GM18951 (cell line): Measurements from ENCODE around the gene SEMA3A.

Source experiments
- POLR2A ChIP-seq: IDR thresholded peaks from 4 replicates; pipeline ENCODE4 v1.6.1; 2011; ENCODE audit warnings: mild to moderate bottlenecking; ENCODE audit not compliant: insufficient read length, insufficient read depth; ENCODE audit errors: extremely low read depth
- in situ Hi-C: fragments of 300-500 bp; cut with MboI; formaldehyde crosslinking; loops from one replicate; pipeline ENCODE4 v1.12.0; 2022; ENCODE audit warnings: low sequenced_read_pairs, mixed read lengths, inconsistent platforms; ENCODE audit not compliant: unreplicated experiment

Gene SEMA3A

DNA sequence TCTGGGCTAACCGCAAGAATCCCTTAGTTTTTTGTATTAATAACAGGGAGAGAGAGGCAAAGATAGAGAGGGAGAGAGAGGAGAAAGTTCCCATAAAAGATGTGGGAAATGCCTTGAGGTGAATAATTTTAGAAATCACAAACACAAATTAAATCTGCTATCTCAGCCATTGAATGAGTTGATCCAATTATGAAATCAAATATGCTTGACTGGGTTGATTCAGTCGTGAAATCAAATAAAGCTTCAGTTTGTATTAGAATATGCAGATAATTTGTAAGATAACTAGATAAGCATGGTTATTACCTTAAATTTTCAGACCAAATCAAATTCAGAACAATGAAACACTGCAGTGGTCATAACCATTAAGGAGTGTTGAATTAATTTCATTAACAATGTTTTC, 68.9 kb downstream of the SEMA3A start:
- TF ChIP-seq POLR2A: no peak

DNA sequence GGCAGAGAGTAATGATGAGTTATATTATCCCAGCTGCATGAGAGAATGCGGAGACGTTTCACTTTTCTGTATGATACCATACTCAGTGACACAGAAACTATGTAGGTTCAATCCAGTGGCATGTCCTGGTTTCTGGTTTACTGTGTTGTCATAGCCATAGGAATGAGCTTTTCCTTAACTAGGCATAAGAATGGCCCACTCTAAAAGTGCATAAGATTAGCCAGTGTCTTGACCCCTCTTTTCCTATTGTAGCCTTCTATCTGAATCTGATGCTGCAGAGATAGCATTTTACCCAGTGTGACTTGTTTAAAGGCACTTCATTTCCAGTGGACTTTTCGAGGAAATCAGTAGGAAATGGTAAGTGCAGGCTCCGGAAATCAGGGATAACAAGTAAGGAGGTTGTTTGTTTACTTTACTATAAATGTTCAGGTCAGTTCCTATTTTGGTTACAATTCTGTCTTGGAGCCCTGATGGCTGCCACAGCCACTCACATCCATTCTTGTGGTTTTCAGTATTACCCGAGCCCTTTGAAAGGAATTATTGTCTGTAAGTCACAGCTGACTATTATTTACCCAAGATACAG, 70.5 kb downstream of the SEMA3A start:
- in situ Hi-C loops: no loop called here
- TF ChIP-seq POLR2A: no peak

More for the DNA sequence above, 68.9 kb downstream of the SEMA3A start:
- in situ Hi-C loops: no loop called here

DNA sequence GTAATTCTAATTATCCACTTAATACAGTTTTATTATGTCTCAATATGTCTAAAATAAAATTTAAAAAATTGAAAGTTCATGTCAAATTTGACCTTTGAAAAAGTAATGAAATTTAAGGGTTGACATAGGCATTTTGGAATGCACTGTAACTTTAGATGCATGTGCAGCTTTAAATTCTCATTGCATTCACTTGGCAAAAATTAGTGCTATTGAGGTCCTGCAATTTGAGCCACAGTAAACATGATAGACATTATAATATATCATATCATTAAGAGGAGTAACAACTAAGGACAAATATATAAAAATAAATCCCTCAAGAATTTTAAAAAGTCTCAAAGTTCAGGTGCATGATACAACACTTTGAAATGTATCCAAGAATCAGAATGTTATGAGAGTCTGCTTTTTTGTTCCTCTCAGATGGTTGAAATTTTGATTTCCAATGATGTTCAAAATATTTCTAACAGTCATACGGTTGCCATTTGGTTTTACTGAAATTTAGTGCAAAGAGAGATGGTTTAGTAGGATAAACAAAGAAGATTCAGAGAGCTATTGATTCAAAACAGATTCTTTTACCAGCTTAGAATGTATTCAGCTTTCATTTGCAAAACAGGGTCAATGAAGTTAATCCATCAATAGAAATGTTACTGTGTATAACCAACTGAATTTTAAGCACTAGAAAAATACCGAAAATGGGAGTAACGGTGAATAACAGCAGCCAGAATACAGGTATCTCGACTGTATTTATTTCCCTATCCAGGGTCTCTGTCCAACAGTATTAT, 71.8 kb downstream of the SEMA3A start:
- in situ Hi-C loops: no loop called here
- no peak for TF ChIP-seq POLR2A

DNA sequence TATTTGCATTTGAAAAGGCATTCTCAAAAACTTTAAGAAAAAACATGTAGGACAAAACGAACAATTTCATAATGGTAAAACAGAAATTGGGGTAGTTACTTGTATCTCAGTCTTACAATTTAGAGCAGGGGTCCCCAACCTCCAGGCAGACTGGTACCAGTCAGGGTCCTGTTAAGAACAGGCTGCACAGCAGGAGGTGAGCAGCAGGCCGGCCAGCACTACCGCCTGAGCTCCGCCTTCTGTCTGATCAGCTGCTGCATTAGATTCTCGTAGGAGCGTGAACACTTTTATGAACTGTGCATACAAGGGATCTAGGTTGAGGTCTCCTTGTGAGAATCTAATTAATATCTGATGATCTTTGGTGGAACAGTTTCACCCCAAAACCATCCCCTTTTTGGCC, 77.3 kb downstream of the SEMA3A start:
- in situ Hi-C loops: no loop called here
- no peak for TF ChIP-seq POLR2A

DNA sequence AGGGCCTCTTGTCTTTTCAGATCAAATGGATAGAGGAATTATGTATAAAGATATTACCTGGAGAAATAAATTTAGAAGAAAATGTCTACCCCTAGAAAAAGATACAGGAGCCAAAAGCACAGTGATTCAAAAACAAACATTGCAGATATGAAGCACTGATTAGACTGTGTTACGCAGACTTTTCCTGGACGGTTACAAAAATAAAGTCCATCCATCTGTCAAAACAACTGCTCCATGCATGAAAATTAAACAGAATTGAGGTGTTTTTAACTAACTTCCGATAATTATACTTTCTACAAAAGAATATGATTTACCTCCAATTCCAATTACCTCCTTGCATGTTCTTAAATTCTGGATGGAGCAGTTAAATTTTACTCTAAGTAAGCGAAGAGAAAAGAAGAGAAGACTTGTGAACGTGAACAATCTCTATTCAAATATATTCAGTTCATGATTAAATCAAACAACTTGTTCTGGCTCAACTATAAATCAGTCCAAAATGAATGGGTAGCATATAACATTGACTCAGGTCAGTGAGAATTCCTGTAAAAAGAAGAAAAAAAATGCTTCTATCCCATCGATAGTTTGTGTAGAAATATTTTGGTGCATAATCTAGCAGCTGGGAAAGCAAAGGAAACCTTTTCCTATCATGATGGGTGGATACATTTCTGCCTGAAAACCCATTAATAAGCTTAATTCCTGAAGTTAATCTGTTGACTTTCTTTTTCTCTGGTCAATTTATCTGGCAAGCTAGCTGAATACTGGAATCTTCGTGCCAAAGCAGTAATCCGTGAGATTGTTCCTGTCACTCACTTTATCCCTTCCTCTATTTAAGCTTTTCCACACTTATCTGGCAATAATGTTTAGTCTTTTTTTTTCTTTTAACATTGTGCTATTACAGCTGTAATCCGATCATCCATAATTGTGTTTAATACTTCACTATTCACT, 80.4 kb downstream of the SEMA3A start:
- in situ Hi-C loops: no loop called here
- TF ChIP-seq POLR2A: no peak

DNA sequence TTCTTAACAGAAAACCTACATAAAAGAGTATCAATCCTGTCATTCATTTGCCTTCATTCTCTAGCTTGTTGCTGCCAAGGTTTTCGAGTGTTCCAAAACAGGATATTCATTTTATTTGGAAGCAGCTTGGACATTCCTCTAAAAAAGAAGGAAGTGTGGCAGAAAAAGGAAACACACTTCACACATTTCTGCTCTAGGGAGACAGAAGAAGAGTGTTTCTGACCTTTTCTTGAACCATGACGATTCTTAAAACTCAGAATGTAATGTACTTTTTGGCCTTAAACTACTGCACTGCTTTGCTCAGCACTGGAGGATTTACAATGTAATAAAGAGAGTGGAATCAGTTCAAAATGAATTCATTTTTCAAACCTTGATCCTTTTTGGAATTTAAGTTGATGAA, 81.3 kb downstream of the SEMA3A start:
- TF ChIP-seq POLR2A: no peak
- in situ Hi-C loops: no loop called here

DNA sequence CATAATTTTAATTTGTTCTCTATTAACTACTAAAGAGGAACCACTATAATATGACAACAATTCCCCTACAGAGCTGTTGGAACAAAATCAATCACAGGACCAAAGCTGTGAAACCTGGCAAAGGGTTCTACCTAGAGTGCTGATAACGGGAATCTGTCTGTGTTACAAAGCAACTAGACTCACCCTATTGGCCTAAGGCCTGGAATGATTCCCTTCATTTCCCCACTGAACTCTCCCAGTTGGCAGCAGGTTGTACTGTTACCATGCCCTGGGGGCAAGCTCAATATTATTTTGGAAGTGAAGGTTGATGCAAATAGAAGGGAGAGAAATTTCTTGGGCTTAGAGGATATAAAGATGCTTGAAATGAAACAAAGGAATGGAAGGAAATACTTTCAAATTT, 81.8 kb downstream of the SEMA3A start:
- no peak for TF ChIP-seq POLR2A
- in situ Hi-C loops: no loop called here

DNA sequence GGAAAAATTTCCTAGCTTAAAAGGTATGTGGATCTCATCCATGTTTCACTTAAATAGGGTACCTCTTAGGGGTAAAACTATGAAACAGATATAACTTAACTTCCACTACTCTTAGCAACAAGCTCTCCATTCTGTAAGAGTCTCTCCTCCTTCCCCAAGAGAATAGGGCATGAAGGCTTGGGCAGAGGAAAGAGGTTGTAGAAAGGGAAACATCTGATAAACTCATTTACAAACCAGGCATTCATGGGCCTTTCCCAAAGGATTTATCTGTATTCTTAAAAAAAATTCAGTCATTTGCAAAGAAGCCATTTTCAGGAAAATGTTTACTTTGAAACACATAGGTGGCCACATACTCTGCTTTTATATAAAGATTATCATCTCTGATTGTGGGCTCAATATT, 82.7 kb downstream of the SEMA3A start:
- no peak for TF ChIP-seq POLR2A
- in situ Hi-C loops: no loop called here

DNA sequence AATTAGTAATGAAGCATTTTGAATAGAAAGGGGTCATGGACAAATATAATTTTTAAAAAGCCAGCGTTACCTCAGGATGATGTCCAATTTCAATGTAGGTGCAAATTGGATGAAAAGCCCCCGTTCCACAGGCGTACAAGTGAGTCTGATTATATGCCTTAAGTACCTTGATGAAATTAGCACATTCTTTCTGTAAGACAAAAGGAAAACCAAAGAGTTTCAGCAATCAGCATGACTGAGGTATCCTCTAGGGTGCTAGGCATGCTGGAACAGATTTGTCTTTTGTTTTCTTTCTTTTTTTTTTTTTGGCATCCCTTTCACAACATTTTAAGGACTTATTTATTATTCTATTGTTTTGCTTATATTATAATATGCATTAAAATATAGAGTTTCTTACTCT, 84.2 kb downstream of the SEMA3A start:
- in situ Hi-C loops: no loop called here
- no peak for TF ChIP-seq POLR2A

DNA sequence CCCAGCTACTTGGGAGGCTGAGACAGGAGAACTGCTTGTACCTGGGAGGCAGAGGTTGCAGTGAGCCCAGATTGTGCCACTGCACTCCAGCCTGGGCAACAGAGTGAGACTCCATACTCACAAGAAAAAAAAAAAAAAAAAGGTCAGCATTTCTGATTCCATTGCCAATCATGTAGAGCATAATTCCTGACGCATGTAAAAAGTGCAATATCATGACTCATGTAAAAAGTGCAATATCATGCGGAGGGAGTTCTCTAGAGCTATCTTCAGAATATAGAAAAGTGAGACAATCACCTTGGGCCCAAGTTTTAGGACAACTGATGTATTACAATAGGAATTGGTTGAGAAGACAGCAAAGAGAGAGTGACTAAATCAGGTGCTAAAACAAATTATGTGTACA, 85.8 kb downstream of the SEMA3A start:
- no peak for TF ChIP-seq POLR2A
- in situ Hi-C loops: no loop called here

DNA sequence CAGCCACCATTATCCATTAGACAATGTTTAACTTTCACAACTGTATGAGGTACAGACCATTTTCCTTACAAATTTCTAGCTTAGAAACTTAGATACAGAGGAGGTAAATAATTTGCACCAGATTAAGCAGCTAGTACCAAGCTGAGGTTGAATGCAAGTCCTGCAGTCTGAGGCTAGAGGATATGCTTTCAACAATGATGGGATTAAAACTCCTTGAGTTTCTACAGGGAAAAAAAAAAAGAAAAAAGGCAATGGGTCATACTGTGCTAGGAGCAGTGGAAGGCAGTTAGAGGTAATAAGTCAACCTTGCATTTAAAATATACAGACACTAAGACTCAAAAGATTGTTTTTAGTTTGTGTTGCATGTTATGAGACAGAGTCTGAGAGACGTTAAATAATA, 86.5 kb downstream of the SEMA3A start:
- no peak for TF ChIP-seq POLR2A
- in situ Hi-C loops: no loop called here

DNA sequence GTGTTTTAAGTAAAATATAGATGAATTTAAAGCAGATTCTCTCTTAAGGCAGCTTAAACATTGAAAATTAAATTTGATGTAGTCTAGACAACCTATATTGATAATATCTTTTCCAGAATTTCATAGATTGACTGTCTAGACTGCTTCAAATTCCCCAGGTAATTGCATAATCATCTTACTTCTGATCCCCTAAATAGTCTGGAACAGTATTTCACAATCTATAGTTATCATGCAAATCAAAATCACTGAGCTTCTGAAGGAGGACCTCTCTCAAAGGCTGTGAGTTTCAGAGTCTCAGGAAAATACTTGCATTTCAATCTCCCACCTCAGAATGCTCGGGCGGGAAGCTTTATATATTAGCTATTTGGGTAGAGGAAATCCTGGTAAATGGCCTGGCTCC, 87.3 kb downstream of the SEMA3A start:
- no peak for TF ChIP-seq POLR2A
- in situ Hi-C loops: no loop called here

DNA sequence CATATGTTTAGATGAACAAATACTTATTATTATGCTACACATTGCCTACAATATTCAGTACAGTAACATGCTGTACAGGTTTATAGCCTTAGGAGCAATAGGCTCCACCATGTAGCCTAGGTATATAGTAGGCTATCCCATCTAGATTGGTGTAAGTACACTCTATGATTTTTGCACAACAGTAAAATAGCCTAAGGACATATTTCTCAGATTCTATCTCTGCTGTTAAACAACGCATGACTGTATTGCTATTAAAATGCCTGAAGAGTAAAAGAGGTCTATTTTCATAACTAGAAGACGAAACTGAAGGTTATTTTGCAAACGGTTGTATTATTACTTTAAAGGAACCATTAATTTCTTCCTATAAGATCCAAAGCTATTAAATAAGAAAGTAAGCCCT, 88.3 kb downstream of the SEMA3A start:
- in situ Hi-C loops: no loop called here
- TF ChIP-seq POLR2A: no peak
